GM21367 (cell line): ENCODE measurements around the gene SPNS3.

Experiments used
- ATAC-seq: cut with Tn5 transposase; IDR thresholded peaks from one replicate; pipeline ENCODE4 v1.9.1; 2021; ENCODE audit not compliant: unreplicated experiment

The SPNS3 gene

GRCh38 chr17:4426499-4427208 is 7.1 kb upstream of the SPNS3 start:
- no peak for ATAC-seq

DNA sequence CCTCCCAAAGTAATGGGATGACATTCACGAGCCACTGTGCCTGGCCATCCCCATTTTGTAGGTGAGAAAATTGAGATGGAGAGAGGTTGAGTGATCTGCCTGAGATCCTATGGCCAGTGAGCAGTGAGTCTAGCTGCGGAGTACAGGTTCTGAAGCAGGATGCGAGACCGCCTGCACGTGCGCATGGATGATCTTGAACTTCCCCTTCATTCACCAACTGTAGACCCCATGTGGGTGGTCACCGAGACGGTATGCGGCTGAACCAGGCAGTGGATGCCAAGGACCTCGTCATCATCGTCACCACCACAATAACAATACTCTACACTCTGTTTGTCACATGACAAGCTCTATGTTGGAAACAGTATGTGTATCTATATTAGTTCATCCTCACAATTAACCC is 6.2 kb upstream of the SPNS3 start:
- no peak for ATAC-seq

DNA sequence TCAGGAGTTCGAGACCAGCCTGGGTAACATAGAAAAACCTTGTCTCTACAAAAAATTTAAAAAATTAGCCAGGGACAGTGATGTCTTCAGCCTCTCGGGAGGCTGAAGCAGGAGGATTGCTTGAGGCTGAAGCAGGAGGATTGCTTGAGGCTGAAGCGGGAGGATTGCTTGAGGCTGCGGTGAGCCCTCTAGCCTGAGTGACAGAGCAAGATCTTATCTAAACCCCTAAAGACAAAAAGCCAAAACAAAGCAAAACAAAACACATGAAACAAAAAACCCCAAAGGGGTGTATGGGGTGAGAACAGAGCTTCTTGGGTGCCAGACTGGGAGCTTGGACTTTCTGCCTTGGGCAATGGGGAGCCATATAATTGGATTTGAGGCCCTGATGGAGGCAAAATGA is 2.6 kb downstream of the SPNS3 start:
- no peak for ATAC-seq

- ATAC-seq, result no peak
Observed at GRCh38 chr17:4436846-4437245, 3.1 kb downstream of the SPNS3 start.

DNA sequence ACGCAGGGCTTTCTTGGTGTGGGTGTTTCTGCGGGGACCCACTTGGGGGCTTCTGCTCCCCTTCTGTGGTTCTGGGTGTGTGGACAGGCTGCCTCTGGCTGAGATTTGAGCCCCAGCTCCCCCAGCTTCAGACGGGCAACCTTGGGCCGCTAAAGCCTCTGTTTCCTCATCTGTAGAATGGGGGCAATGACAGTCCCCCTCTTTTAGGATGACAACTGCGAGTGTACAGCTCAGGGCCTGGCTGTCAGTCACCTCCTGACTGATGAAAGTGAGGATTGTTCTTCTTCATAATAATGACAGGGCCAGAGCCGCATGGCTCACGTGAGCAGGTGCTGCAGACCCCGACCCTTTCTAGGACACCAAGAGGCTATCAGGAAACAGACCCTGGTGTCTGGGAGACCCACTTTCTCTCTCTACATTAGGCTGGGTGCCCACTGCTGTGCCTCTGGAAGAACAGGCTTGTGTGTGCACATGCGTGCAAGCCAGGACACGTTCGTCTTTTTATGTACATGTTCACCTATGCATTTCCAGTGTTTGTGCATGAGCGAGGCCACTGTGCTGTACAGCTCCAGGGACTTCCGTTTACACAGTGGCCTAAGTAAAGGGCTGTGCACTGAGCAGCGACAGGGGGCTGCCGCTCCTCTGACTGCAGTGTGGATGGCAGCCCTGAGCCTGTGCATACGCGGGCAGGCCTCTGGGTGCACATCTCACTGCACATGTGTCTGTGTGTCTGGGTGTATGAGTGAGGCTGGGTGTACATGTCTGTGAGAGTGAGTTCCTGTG is 4.6 kb downstream of the SPNS3 start:
- no peak for ATAC-seq

DNA sequence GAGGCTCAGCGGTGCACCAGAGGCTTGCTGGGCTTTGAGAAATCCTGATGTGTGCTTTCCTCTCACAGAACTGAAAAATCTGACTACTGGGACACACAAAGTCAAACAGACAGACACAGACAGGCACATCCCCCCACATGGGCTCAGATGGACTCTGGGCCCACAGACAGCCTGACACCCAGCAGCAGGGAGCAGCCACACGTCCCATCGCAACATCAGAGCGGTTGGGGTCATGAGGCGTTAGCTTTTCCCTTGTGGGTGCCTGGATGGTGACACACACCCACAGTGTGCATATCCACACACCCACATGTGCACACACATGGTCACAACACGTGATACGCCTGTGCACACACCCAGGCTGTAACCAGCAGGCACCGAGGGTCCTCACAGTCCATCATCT is 6.3 kb downstream of the SPNS3 start:
- ATAC-seq, result no peak

- ATAC-seq, result no peak
Observed at GRCh38 chr17:4440690-4441686, 7.2 kb downstream of the SPNS3 start.

DNA sequence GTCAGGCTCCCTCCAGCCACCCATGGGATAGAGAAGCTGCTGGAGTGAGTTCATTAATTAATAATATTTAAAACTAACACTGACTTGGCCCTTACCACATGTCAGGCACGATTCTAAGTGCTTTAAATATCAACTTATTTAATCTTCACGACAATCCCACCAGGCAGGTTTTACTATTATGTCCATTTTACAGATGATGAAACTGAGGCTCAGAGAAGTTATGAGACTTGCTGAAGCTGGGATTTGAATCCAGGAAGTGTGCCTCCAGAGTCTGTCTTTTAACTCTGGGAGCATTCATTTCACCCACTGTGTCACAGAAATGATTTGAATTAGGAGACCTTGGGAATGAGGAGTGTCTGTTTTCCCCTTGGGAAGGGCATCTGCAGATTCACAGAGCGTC is 8.8 kb downstream of the SPNS3 start:
- ATAC-seq, result no peak

- ATAC-seq, result no peak
Observed at GRCh38 chr17:4443476-4443875, 9.7 kb downstream of the SPNS3 start.

DNA sequence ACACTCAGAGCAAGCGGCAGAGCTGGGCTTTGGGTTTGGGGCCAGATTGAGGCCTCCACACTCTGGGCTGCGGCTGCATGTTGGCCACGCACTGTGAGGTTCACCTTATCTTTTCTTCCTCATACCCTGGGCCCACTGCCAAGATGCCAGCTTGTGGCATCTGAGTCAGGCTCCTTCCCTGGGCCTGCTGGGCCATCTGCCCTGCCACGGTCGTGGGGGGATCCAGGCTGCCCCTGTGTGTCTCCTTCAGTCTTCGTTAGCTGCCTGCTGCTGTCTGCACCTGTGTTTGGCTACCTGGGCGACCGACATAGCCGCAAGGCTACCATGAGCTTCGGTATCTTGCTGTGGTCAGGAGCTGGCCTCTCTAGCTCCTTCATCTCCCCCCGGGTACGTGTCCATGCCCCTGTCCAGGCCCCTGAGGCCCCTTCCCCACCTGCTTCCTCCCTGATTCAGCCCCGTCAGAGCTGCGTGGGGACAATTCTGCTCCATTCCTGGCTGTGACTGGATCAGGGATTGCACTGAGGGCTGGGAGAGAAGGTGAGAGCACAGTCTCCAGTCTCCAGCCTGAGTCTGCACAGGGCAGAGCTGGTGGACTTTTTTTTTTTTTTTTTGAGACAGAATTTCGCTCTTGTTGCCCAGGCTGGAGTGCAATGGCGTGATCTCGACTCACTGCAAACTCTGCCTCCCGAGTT is 11.2 kb downstream of the SPNS3 start:
- no peak for ATAC-seq

- ATAC-seq, result no peak
Observed at GRCh38 chr17:4445731-4446130, 12.0 kb downstream of the SPNS3 start.

GRCh38 chr17:4446326-4447071 is 12.8 kb downstream of the SPNS3 start:
- no peak for ATAC-seq

DNA sequence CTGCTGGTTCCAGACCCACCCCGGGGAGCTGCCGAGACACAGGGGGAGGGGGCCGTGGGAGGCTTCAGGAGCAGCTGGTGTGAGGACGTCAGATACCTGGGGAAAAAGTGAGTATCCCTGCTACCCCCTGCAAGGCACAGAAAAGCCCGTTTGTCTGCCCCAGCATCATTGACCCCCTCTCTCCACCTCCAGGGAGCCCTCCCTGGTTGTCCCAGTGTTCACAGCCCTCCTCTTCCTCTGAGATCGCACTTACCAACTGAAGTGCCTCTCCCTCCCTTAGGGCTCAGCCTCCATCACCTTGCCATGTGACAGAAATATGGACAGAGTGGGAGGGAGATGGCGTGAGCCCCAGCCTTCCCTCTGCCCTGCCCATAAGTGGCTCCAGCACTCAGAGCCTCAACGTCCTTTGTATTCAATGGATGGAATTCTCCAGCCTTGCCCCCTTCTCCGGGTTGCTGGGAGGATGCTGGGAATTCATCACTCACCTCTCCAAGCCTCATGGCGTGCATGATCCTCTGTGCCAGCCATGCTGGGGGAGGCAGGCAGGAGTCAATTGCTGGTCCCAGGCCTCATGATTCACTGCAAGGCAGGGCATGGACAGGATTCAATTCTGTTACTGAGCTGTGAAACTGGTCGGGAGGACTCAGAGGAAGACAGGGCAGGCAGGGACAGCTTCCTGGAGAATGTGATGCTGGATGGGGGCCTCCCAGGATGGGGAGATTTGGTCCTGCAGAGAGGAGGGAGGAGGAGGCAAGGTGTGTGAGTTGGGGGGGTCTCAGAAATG is 14.6 kb downstream of the SPNS3 start:
- ATAC-seq, result no peak

GRCh38 chr17:4449736-4450135 is 16.0 kb downstream of the SPNS3 start:
- ATAC-seq, result no peak

DNA sequence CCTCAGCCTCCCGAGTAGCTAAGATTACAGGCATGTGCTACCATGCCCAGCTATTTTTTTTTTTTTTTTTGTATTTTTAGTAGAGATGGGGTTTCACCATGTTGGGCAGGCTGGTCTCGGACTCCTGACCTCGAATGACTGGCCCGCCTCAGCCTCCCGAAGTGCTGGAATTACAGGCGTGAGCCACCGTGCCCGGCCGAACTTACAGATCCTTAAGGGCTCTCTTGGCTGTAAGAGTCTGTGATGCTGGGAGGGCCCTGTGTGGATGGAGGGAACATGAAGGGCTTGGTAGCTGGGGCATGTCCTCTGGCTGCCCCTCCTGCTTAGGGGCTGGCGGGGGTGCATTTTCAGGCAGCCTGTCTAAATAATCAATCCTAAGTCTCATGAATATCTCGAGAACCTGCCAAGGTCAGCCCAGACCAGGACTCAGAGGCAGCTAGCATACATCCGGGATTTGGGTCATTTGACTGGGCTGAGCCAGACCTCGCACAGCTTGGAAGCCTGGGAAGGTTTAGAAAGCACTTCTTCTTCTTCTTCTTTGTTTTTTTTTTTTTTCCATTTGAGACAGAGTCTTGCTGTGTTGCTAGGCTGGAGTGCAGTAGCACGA is 17.1 kb downstream of the SPNS3 start:
- no peak for ATAC-seq

- no peak for ATAC-seq
Observed at GRCh38 chr17:4453812-4454591, 20.3 kb downstream of the SPNS3 start.

- ATAC-seq, result no peak
Observed at GRCh38 chr17:4460661-4461060, 26.9 kb downstream of the SPNS3 start.

GRCh38 chr17:4463818-4464476 is 30.2 kb downstream of the SPNS3 start:
- no peak for ATAC-seq
